Smooth muscle cell (in vitro differentiated cells): ENCODE data around the gene HSF5. TPM values are rescaled to one million over a fixed set of nuclear protein-coding genes. Genes with fewer than 3 reads are reported as not detected.
"Not testable (repeated sequence)": the region's sequence is repeated elsewhere in the genome, so short reads cannot be mapped to it uniquely, and the experiment has no call there.

Experiments used
- DNase-seq: peaks from one replicate; lab custom pipeline; 2025; ENCODE audit not compliant: unreplicated experiment; lab: John Stamatoyannopoulos, UW
- H2AFZ ChIP-seq: fragments of 200-600 bp; sonication (generic); 2 replicates; pipeline ENCODE4 v1.6.0; 2016; ENCODE audit warnings: antibody characterized with exemption, low read depth, mild to moderate bottlenecking
- H3F3A ChIP-seq: fragments of 200-600 bp; sonication (generic); 2 replicates; pipeline ENCODE4 v1.6.0; 2017; ENCODE audit warnings: antibody characterized with exemption, low read depth
- H3K27ac ChIP-seq: fragments of 200-600 bp; sonication (generic); 2 replicates; pipeline ENCODE4 v1.5.1; 2016; ENCODE audit warnings: low read depth, mild to moderate bottlenecking
- H3K27me3 ChIP-seq: fragments of 200-600 bp; sonication (generic); 2 replicates; pipeline ENCODE4 v1.6.1; 2016; ENCODE audit warnings: low read depth, mild to moderate bottlenecking
- H3K36me3 ChIP-seq: fragments of 200-600 bp; sonication (generic); 2 replicates; pipeline ENCODE4 v1.5.1; 2016; ENCODE audit warnings: low read depth
- H3K4me1 ChIP-seq: fragments of 200-600 bp; sonication (generic); 2 replicates; pipeline ENCODE4 v1.5.1; 2016; ENCODE audit warnings: low read depth
- H3K4me2 ChIP-seq: fragments of 200-600 bp; sonication (generic); 2 replicates; pipeline ENCODE4 v1.6.0; 2016; ENCODE audit warnings: mild to moderate bottlenecking
- H3K4me3 ChIP-seq: fragments of 200-600 bp; sonication (generic); 2 replicates; pipeline ENCODE4 v1.5.1; 2016; ENCODE audit warnings: mild to moderate bottlenecking
- H3K79me2 ChIP-seq: fragments of 200-600 bp; sonication (generic); 2 replicates; pipeline ENCODE4 v1.6.0; 2016; ENCODE audit warnings: low read depth, mild to moderate bottlenecking
- H3K9ac ChIP-seq: fragments of 200-600 bp; sonication (generic); 2 replicates; pipeline ENCODE4 v1.6.0; 2016; ENCODE audit warnings: low read depth
- H3K9me3 ChIP-seq: fragments of 200-600 bp; sonication (generic); replicated peaks from 2 replicates; pipeline ENCODE4 v1.5.1; 2016; ENCODE audit warnings: low read depth
- H4K20me1 ChIP-seq: fragments of 200-600 bp; sonication (generic); 2 replicates; pipeline ENCODE4 v1.6.0; 2016; ENCODE audit warnings: low read depth
- WGBS: methylation state at CpG from one replicate; pipeline ENCODE4 v1.1.7; 2016; ENCODE audit warnings: low lambda C conversion rate; 5-methylcytosine and 5-hydroxymethylcytosine counted together
- polyA plus RNA-seq: library from polyadenylated mRNA; unstranded; fragments of >200 nt; fragmentation: Nextera tagmentation; extraction: Ambion mirVana; gene quantifications from 2 replicates; pipeline ENCODE4 v1.2.1, GENCODE V29; 2016
- total RNA-seq: library from RNA; depleted of rRNA; stranded (reverse); fragments of >200 nt; gene quantifications from 2 replicates; pipeline ENCODE4 v1.2.3, GENCODE V29; 2014
- TF ChIP-seq, protein P1 (sequence below): fragments of 200-600 bp; sonication (generic); IDR thresholded peaks from 2 replicates; pipeline ENCODE4 v1.5.1; 2017; ENCODE audit warnings: borderline replicate concordance, mild to moderate bottlenecking, antibody characterized with exemption; ENCODE audit not compliant: insufficient read depth, poor library complexity, severe bottlenecking

The HSF5 gene
- total and polyA plus RNA-seq, 2 experiments from 2014 or later, result not detected

DNA sequence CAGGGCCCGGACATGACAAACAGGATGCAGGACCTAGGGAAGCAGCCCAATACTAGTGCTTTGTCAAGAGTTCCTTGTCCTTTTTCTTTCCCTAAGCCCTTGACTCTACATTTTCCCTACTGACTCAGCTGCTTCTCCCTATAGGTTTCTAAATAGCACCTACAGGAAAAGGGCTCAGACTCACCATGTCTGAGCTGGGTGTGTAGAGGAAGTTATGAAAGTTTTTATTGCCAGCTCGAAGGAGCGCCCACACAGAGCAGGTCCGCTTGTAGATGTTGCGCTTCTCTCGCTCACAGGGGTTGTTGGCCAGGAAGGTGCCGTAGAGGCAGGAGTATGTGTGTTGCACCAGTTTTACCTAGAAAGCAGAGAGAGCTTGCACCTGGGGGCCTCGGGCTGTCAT is 15.7 kb upstream of the HSF5 start:
- H3K27ac ChIP-seq, result no peak overlapping the region
- no peaks in the 10 kb centered on the region for H3F3A ChIP-seq
- no peak overlapping the region for H3K9ac ChIP-seq
- no peaks in the 10 kb centered on the region for H4K20me1 ChIP-seq
- no peak overlapping the region for H3K4me3 ChIP-seq
- H3K27me3 ChIP-seq, result no peaks in the 10 kb centered on the region
- 97% methylated on average over 8 of the region's 8 CpGs for WGBS
- TF ChIP-seq, protein P1, sequence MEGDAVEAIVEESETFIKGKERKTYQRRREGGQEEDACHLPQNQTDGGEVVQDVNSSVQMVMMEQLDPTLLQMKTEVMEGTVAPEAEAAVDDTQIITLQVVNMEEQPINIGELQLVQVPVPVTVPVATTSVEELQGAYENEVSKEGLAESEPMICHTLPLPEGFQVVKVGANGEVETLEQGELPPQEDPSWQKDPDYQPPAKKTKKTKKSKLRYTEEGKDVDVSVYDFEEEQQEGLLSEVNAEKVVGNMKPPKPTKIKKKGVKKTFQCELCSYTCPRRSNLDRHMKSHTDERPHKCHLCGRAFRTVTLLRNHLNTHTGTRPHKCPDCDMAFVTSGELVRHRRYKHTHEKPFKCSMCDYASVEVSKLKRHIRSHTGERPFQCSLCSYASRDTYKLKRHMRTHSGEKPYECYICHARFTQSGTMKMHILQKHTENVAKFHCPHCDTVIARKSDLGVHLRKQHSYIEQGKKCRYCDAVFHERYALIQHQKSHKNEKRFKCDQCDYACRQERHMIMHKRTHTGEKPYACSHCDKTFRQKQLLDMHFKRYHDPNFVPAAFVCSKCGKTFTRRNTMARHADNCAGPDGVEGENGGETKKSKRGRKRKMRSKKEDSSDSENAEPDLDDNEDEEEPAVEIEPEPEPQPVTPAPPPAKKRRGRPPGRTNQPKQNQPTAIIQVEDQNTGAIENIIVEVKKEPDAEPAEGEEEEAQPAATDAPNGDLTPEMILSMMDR, result no peak
- H2AFZ ChIP-seq, result no peak overlapping the region
- H3K4me2 ChIP-seq, result no peak overlapping the region
- peaks cover 9% of the 10 kb centered on the region for H3K36me3 ChIP-seq
- no peaks in the 10 kb centered on the region for H3K9me3 ChIP-seq
- H3K4me1 ChIP-seq, result no peaks in the 10 kb centered on the region
- DNase-seq, result no peak
- H3K79me2 ChIP-seq, result no peaks in the 10 kb centered on the region

DNA sequence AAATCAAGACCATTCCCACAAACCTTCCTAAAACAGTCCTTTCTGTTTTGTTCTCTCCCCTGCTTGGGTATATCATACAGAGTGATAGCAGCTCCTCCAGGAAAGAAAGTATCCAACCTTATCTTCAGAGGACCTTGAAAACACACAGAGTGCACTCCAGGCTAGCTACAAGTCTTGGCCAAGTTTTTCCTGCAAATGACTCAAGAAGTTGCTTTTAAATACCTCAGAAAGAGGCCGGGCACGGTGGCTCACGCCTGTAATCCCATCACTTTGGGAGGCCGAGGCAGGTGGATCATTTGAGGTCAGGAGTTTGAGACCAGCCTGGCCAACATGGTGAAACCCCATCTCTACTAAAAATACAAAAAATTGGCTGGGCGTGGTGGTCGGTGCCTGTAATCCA is 14.9 kb upstream of the HSF5 start:
- not testable (repeated sequence) for H3K4me3 ChIP-seq, H3K27me3 ChIP-seq, H3K4me1 ChIP-seq, H2AFZ ChIP-seq, H3K27ac ChIP-seq, H3K9me3 ChIP-seq, H4K20me1 ChIP-seq, H3K9ac ChIP-seq, H3K4me2 ChIP-seq, H3K36me3 ChIP-seq, DNase-seq, H3F3A ChIP-seq, H3K79me2 ChIP-seq
- 97% methylated on average over 6 of the region's 6 CpGs for WGBS

DNA sequence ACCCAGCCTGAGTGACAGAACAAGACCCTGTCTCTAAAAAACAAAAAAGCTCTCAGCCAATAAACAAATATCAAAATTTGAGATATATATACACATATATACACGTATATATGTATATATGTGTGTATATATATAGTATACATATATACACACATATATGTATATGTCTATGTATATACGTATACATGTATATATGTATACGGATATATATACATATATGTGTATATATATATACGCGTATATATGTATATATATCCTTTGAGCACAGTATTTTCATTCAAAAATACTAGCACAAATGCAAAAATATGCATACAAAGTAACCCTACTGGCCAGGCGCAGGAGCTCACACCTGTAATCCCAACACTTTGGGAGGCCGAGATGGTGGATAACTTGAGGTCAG is 13.2 kb upstream of the HSF5 start:
- TF ChIP-seq, protein P1, result no peak
- Histone ChIP-seq H3K27me3 (no peaks in the 10 kb centered on the region), H3K9ac (no peak overlapping the region), H3K36me3 (peaks cover 9% of the 10 kb centered on the region), H3K4me2 (no peak overlapping the region), H4K20me1 (no peaks in the 10 kb centered on the region), H3K27ac (no peak overlapping the region), H3K9me3 (no peaks in the 10 kb centered on the region), H3K4me3 (no peak overlapping the region), H2AFZ (no peak overlapping the region), H3K4me1 (no peaks in the 10 kb centered on the region), H3F3A (no peaks in the 10 kb centered on the region), H3K79me2 (no peaks in the 10 kb centered on the region)
- DNase-seq, result no peak
- WGBS, result 98% methylated on average over 7 of the region's 7 CpGs

DNA sequence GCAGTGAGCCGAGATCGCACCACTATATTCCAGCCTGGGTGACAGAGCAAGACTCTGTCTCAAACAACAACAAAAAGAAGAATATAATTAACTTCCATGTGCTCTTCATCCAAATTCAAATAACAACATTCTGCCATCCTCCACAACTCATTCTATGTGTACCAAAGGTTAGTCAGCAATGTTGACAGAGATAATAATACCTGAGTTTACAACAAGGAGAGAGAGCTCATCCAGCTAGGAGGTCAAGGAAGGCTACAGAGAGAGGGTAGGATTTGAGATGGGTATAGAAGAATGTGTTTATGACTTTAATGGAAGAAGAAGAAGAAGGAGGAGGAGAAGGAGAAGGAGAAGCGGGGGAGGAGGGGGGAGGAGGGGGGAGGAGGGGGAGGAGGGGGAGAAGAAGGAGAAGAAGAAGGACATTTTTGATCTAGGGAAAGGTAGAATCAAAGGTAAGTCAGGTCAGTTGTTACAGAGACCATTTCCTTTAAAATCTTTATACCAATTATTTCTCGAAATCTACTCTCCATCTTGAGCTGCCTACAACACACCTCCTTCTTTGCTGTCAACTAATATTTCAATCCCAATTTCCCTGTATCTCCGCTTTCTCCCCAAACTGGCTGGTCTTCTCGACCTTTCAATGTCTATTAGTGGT is 10.1 kb upstream of the HSF5 start:
- H3K9me3 ChIP-seq, result no peaks in the 10 kb centered on the region
- H4K20me1 ChIP-seq, result no peaks in the 10 kb centered on the region
- H3K9ac ChIP-seq, result no peak overlapping the region
- H3K36me3 ChIP-seq, result peaks cover 14% of the 10 kb centered on the region
- H3F3A ChIP-seq, result no peaks in the 10 kb centered on the region
- H3K79me2 ChIP-seq, result no peaks in the 10 kb centered on the region
- H3K27me3 ChIP-seq, result no peaks in the 10 kb centered on the region
- H2AFZ ChIP-seq, result no peak overlapping the region
- no peak for DNase-seq
- H3K27ac ChIP-seq, result no peak overlapping the region
- no peak overlapping the region for H3K4me2 ChIP-seq
- TF ChIP-seq, protein P1, result no peak
- 96% methylated on average over 5 of the region's 6 CpGs for WGBS
- no peaks in the 10 kb centered on the region for H3K4me1 ChIP-seq
- no peak overlapping the region for H3K4me3 ChIP-seq
